ENCODE data around the gene SVOPL.

SVOPL gene

GRCh38 chr7:138546064-138546619 is 155.0 kb downstream of the SVOPL start:
- no peak overlapping the region for H3K4me3 ChIP-seq (ENCODE audit: low read depth, low read length)
- in situ Hi-C loops (cut with HindIII; ENCODE audit: low sequenced_read_pairs) = no loop called here
- DNase-seq (ENCODE audit: low read depth, low spot score) = no peak
- TF ChIP-seq CTCF (IDR thresholded peaks at IDR 0.05; ENCODE audit: low read depth, low read length) = no peak

GRCh38 chr7:138545123-138545522 is 156.0 kb downstream of the SVOPL start:
- TF ChIP-seq CTCF (IDR thresholded peaks at IDR 0.05; ENCODE audit: low read depth, low read length) = no peak
- in situ Hi-C loops (cut with HindIII; ENCODE audit: low sequenced_read_pairs) = no loop called here
- no peak for DNase-seq (ENCODE audit: low read depth, low spot score)
- no peak overlapping the region for H3K4me3 ChIP-seq (ENCODE audit: low read depth, low read length)
